GM23338 (cell line): Measurements from ENCODE around the gene FBXO39. TPM values are rescaled to one million over a fixed set of nuclear protein-coding genes. Genes with fewer than 3 reads are reported as not detected.
A peak's percentile ranks its signal among the peaks of the same experiment; 100 is the strongest.

Source experiments
- ATAC-seq: fragments of 200-7000 bp; cut with Tn5 transposase; 3 replicates; pipeline ENCODE4 v1.9.1; 2020
- DNase-seq: peaks from one replicate; pipeline ENCODE4 v3.0.0-alpha.2; 2015; ENCODE audit warnings: low spot score
- H2AFZ ChIP-seq: fragments of 200-600 bp; sonication (generic); 2 replicates; pipeline ENCODE4 v1.8.0; 2016; ENCODE audit warnings: antibody characterized with exemption, mild to moderate bottlenecking, moderate library complexity
- H3F3A ChIP-seq: fragments of 200-600 bp; sonication (generic); replicated peaks from 2 replicates; pipeline ENCODE4 v1.8.0; 2017; ENCODE audit warnings: antibody characterized with exemption, mixed run types, low read depth
- H3K27ac ChIP-seq: fragments of 200-600 bp; sonication (generic); 2 replicates; pipeline ENCODE4 v1.6.1; 2016; ENCODE audit warnings: low read depth
- H3K27me3 ChIP-seq: fragments of 200-600 bp; sonication (generic); 2 replicates; pipeline ENCODE4 v1.8.0; 2016; ENCODE audit warnings: mild to moderate bottlenecking, mixed run types, moderate library complexity; ENCODE audit not compliant: insufficient read depth
- H3K36me3 ChIP-seq: fragments of 200-600 bp; sonication (generic); 2 replicates; pipeline ENCODE4 v1.8.0; 2016; ENCODE audit warnings: mild to moderate bottlenecking; ENCODE audit not compliant: insufficient read depth
- H3K4me1 ChIP-seq: fragments of 200-600 bp; sonication (generic); 2 replicates; pipeline ENCODE4 v1.8.0; 2016; ENCODE audit warnings: mild to moderate bottlenecking, moderate library complexity; ENCODE audit not compliant: insufficient read depth
- H3K4me2 ChIP-seq: fragments of 200-600 bp; sonication (generic); 2 replicates; pipeline ENCODE4 v1.7.1; 2017; ENCODE audit warnings: mixed run types
- H3K4me3 ChIP-seq: fragments of 200-600 bp; sonication (generic); 2 replicates; pipeline ENCODE4 v1.6.1; 2016; ENCODE audit warnings: mixed run types
- H3K79me2 ChIP-seq: fragments of 200-600 bp; sonication (generic); replicated peaks from 2 replicates; pipeline ENCODE4 v1.8.0; 2017; ENCODE audit warnings: mild to moderate bottlenecking; ENCODE audit not compliant: insufficient read depth
- H3K9me2 ChIP-seq: fragments of 200-600 bp; sonication (generic); 2 replicates; pipeline ENCODE4 v1.8.0; 2017; ENCODE audit not compliant: insufficient read depth
- H4K20me1 ChIP-seq: fragments of 200-600 bp; sonication (generic); replicated peaks from 2 replicates; pipeline ENCODE4 v1.8.0; 2017; ENCODE audit warnings: mild to moderate bottlenecking; ENCODE audit not compliant: insufficient read depth
- H3K27ac Mint-ChIP-seq: 2 replicates; pipeline ENCODE4 v1.8.0; 2020; ENCODE audit warnings: inconsistent platforms, mild to moderate bottlenecking, moderate library complexity, mixed read lengths
- H3K27me3 Mint-ChIP-seq: 3 replicates; pipeline ENCODE4 v1.8.0; 2022; ENCODE audit warnings: low read depth, mild to moderate bottlenecking, moderate library complexity, mixed read lengths, inconsistent platforms; ENCODE audit not compliant: insufficient read depth, poor library complexity
- H3K36me3 Mint-ChIP-seq: 3 replicates; pipeline ENCODE4 v1.8.0; 2021; ENCODE audit warnings: low read depth, mild to moderate bottlenecking, inconsistent platforms, moderate library complexity, mixed read lengths
- H3K4me1 Mint-ChIP-seq: 3 replicates; pipeline ENCODE4 v1.8.0; 2020; ENCODE audit warnings: mild to moderate bottlenecking, inconsistent platforms, mixed read lengths
- H3K4me3 Mint-ChIP-seq: 3 replicates; pipeline ENCODE4 v1.8.0; 2021; ENCODE audit warnings: moderate library complexity, mild to moderate bottlenecking, inconsistent platforms, mixed read lengths
- H3K9me3 Mint-ChIP-seq: 3 replicates; pipeline ENCODE4 v1.8.0; 2020; ENCODE audit warnings: moderate library complexity, mild to moderate bottlenecking, inconsistent platforms, mixed read lengths
- CREB1 ChIP-seq: fragments of 250-450 bp; sonication (Bioruptor Pico); IDR thresholded peaks from 2 replicates; pipeline ENCODE4 v1.5.0; 2020; ENCODE audit warnings: low read depth, mild to moderate bottlenecking, moderate library complexity
- CTCF ChIP-seq, 2 experiments: fragments of 200-600 bp in 1 of 2; sonication (generic) in 1 of 2; conservative IDR thresholded peaks; 2 replicates each; pipeline versions ENCODE4 v1.5.1 to v1.6.1; 2016 to 2017; ENCODE audit warnings: antibody characterized with exemption in 2 of 2, low read depth in 2 of 2, mild to moderate bottlenecking in 2 of 2, moderate library complexity in 1 of 2
- ETS1 ChIP-seq: IDR thresholded peaks from 2 replicates; pipeline ENCODE4 v1.6.1; 2016; ENCODE audit warnings: antibody characterized with exemption
- EZH2 ChIP-seq: fragments of 200-600 bp; sonication (generic); IDR thresholded peaks from one replicate; pipeline ENCODE4 v1.8.0; 2017; ENCODE audit warnings: antibody characterized with exemption, mild to moderate bottlenecking, low read depth; ENCODE audit not compliant: unreplicated experiment
- EZH2phosphoT487 ChIP-seq: fragments of 200-600 bp; sonication (generic); IDR thresholded peaks from one replicate; pipeline ENCODE4 v1.8.1; 2018; ENCODE audit warnings: antibody characterized with exemption; ENCODE audit not compliant: unreplicated experiment
- JUNB ChIP-seq: IDR thresholded peaks from one replicate; pipeline ENCODE4 v1.6.1; 2016; ENCODE audit warnings: antibody characterized with exemption; ENCODE audit not compliant: unreplicated experiment
- POLR2AphosphoS5 ChIP-seq: IDR thresholded peaks from 2 replicates; pipeline ENCODE4 v1.6.1; 2016; ENCODE audit warnings: antibody characterized with exemption, low read depth
- REST ChIP-seq: IDR thresholded peaks from one replicate; pipeline ENCODE4 v1.6.1; 2018; ENCODE audit warnings: antibody characterized with exemption; ENCODE audit not compliant: unreplicated experiment
- STAT1 ChIP-seq: IDR thresholded peaks from one replicate; pipeline ENCODE4 v1.6.1; 2016; ENCODE audit warnings: antibody characterized with exemption; ENCODE audit not compliant: unreplicated experiment
- ZNF114 ChIP-seq: fragments of 250-450 bp; sonication (Bioruptor Pico); IDR thresholded peaks from 2 replicates; pipeline ENCODE4 v1.5.0; 2020; ENCODE audit warnings: mild to moderate bottlenecking, moderate library complexity
- ZNF331 ChIP-seq: fragments of 250-450 bp; sonication (Bioruptor Pico); IDR thresholded peaks from 2 replicates; pipeline ENCODE4 v1.5.0; 2020; ENCODE audit warnings: low read depth, mild to moderate bottlenecking, moderate library complexity
- polyA plus RNA-seq: library from polyadenylated mRNA; unstranded; fragments of >200 nt; fragmentation: Nextera tagmentation; extraction: Ambion mirVana; gene quantifications from 2 replicates; pipeline ENCODE4 v1.2.1, GENCODE V29; 2016
- total RNA-seq: library from RNA; depleted of rRNA; stranded (reverse); fragments of >200 nt; shearing (Covaris generic); gene quantifications from 2 replicates; pipeline ENCODE4 v1.2.3, GENCODE V29; 2014

Gene FBXO39
- total and polyA plus RNA-seq, 2 experiments from 2014 or later: not detected

GRCh38 chr17:6755731-6756184 lies 20.3 kb upstream of the FBXO39 start, which contains the start of gene XAF1 (continued):
- TF ChIP-seq REST (no peak), ZNF331 (CRISPR knock-in tag) (no peak), JUNB (no peak), ZNF114 (CRISPR knock-in tag) (no peak), CREB1 (CRISPR knock-in tag) (no peak), ETS1 (no peak), EZH2 (no peak), STAT1 (no peak)

- ATAC-seq (no peak), DNase-seq (no peak)
- 0 out of 2 replicates have a peak, but pooled peaks cover 6% of the 10 kb centered on the region for H3K9me2 ChIP-seq
- no peak overlapping the region for H3K4me2 ChIP-seq
- H3K36me3 Mint-ChIP-seq: no peaks in the 10 kb centered on the region
- H3K4me3 Mint-ChIP-seq: no peak overlapping the region
- H3K79me2 ChIP-seq: no peaks in the 10 kb centered on the region
- TF ChIP-seq EZH2phosphoT487 (no peak), ZNF114 (CRISPR knock-in tag) (no peak)
- H3F3A ChIP-seq: no peaks in the 10 kb centered on the region
- no peak overlapping the region for H3K27ac Mint-ChIP-seq
- no peaks in the 10 kb centered on the region for H3K27me3 ChIP-seq
- no peak overlapping the region for H3K4me3 ChIP-seq
- H2AFZ ChIP-seq: peak overlapping the region; percentile 74; the same call in 1 of the 2 replicates
- no peaks in the 10 kb centered on the region for H4K20me1 ChIP-seq
- H3K27ac ChIP-seq: no peak overlapping the region
- H3K9me3 Mint-ChIP-seq: no peaks in the 10 kb centered on the region
- no peaks in the 10 kb centered on the region for H3K36me3 ChIP-seq
- peaks cover 15% of the 10 kb centered on the region for H3K27me3 Mint-ChIP-seq
- peaks cover 30% of the 10 kb centered on the region for H3K4me1 Mint-ChIP-seq
- H3K4me1 ChIP-seq: peaks cover 22% of the 10 kb centered on the region
These were observed 19.5 kb upstream of the FBXO39 start for GRCh38 chr17:6756425-6757031.

- no peak for DNase-seq
- Histone ChIP-seq H4K20me1 (no peaks in the 10 kb centered on the region), H3K36me3 (no peaks in the 10 kb centered on the region), H2AFZ (no peak overlapping the region), H3K4me3 (no peak overlapping the region), H3K9me2 (no peaks in the 10 kb centered on the region), H3K27me3 (no peaks in the 10 kb centered on the region), H3K4me2 (no peak overlapping the region), H3F3A (no peaks in the 10 kb centered on the region), H3K79me2 (no peaks in the 10 kb centered on the region), H3K27ac (no peak overlapping the region), H3K4me1 (peaks cover 13% of the 10 kb centered on the region)
- Mint-ChIP-seq H3K9me3 (no peaks in the 10 kb centered on the region), H3K4me3 (no peak overlapping the region), H3K36me3 (no peaks in the 10 kb centered on the region), H3K4me1 (peaks cover 21% of the 10 kb centered on the region), H3K27ac (no peak overlapping the region), H3K27me3 (peaks cover 16% of the 10 kb centered on the region)
- no peak for ATAC-seq
- TF ChIP-seq CTCF (conservative IDR thresholded peaks at IDR 0.05; ENCODE audit: low read depth in 2 of 2) (no peak), EZH2 (no peak), EZH2phosphoT487 (no peak), CREB1 (CRISPR knock-in tag) (no peak), POLR2AphosphoS5 (no peak), JUNB (no peak), ZNF114 (CRISPR knock-in tag) (no peak), REST (no peak), ZNF331 (CRISPR knock-in tag) (no peak)
These were observed 18.3 kb upstream of the FBXO39 start for GRCh38 chr17:6757747-6758146.
